Stomach (tissue), 9 donors: ENCODE data around the gene RCL1. TPM values are rescaled to one million over a fixed set of nuclear protein-coding genes. Genes with fewer than 3 reads are reported as not detected.

Experiments
- DNase-seq, 2 donors: peaks; one replicate each; pipeline versions ENCODE4 v3.0.0 to v3.0.0-alpha.2; 2013 to 2019
- H3K27ac ChIP-seq, 5 donors: fragments of 200-600 bp in 4 of 5; sonication (generic) in 4 of 5; one replicate each; pipeline ENCODE4 v1.5.1; 2013 to 2019; ENCODE audit warnings: mild to moderate bottlenecking in 1 of 5, moderate library complexity in 1 of 5
- H3K27me3 ChIP-seq, 3 donors: fragments of 200-600 bp; sonication (generic); one replicate each; pipeline ENCODE4 v1.5.1; 2017 to 2019; ENCODE audit warnings: mixed run types in 1 of 3
- H3K36me3 ChIP-seq, 4 donors: fragments of 200-600 bp; sonication (generic); 1 replicate in 3 of 4; 2 replicates in 1 of 4; pipeline ENCODE4 v1.5.1; 2016 to 2019
- H3K4me1 ChIP-seq, 4 donors: fragments of 200-600 bp; sonication (generic); one replicate each; pipeline ENCODE4 v1.5.1; 2016 to 2019
- H3K4me3 ChIP-seq, 4 donors: fragments of 200-600 bp; sonication (generic) in 3 of 4; one replicate each; pipeline ENCODE4 v1.5.1; 2016 to 2019; ENCODE audit warnings: mild to moderate bottlenecking in 1 of 4
- H3K9me3 ChIP-seq, 4 donors: fragments of 200-600 bp; sonication (generic); one replicate each; pipeline ENCODE4 v1.5.1; 2016 to 2019
- CTCF ChIP-seq, 7 experiments: fragments of 450-650 bp in 4 of 7; fragments of 200-600 bp in 3 of 7; sonication (generic) in 3 of 7; IDR thresholded peaks; one replicate each; pipeline ENCODE4 v1.5.1; 2016 to 2019; ENCODE audit warnings: antibody characterized with exemption in 7 of 7, control low read depth in 2 of 7, mild to moderate bottlenecking in 1 of 7
- EP300 ChIP-seq: sonication (generic); formaldehyde crosslinking; IDR thresholded peaks from one replicate; pipeline ENCODE4 v1.6.1; 2017; ENCODE audit warnings: antibody characterized with exemption
- POLR2A ChIP-seq, 4 donors: fragments of 450-650 bp; IDR thresholded peaks; one replicate each; pipeline ENCODE4 v1.6.1; 2016; ENCODE audit warnings: antibody characterized with exemption in 4 of 4, control low read depth in 2 of 4, mild to moderate bottlenecking in 1 of 4, moderate library complexity in 1 of 4
- POLR2AphosphoS5 ChIP-seq, 3 donors: sonication (generic); formaldehyde crosslinking; IDR thresholded peaks; one replicate each; pipeline ENCODE4 v1.6.1; 2016; ENCODE audit warnings: antibody characterized with exemption in 3 of 3
- whole genome bisulfite sequencing, 5 donors: extraction: QIAGEN DNeasy Blood & Tissue Kit in 3 of 5; methylation state at CpG; one replicate each; pipeline versions ENCODE4 v1.1.5 to v1.1.7; 2013 to 2018; 5-methylcytosine and 5-hydroxymethylcytosine counted together
- intact Hi-C: fragments of 100-400 bp; cut with DNase I; formaldehyde crosslinking; loops from one replicate; pipeline ENCODE4 v1.15.1; 2023; ENCODE audit warnings: low total_unique reads
- polyA plus RNA-seq, 3 donors: library from polyadenylated mRNA; stranded (reverse); fragments of 200-250 nt; gene quantifications; one replicate each; pipeline ENCODE4 v1.2.3, GENCODE V29; 2013
- total RNA-seq, 5 donors: library from RNA; depleted of rRNA; stranded (reverse); fragments of >200 nt; gene quantifications; one replicate each; pipeline versions ENCODE4 v1.1.0 to v1.2.3, GENCODE V29; 2014 to 2016
- donor health status: healthy with polysubstance abuse.
- donor health status: Bipolar disorder and iron deficiency.
- donor health status: healthy.

RCL1 gene
- total and polyA plus RNA-seq, 8 donors: 11.7 to 38.7 (median 14.5) TPM

GRCh38 chr9:4787876-4788275 lies 4.9 kb upstream of the RCL1 start:
- no peak for TF ChIP-seq CTCF (IDR thresholded peaks at IDR 0.05)
- no peak for TF ChIP-seq EP300
- TF ChIP-seq POLR2AphosphoS5 (IDR thresholded peaks at IDR 0.05): no peak
- no peak for TF ChIP-seq POLR2A (IDR thresholded peaks at IDR 0.05)
- Histone ChIP-seq H3K27me3 (no peaks in the 10 kb centered on the region), H3K4me1 (peaks cover 4 to 10% (median 8%) of the 10 kb centered on the region in 4 donors), H3K27ac (no peak overlapping the region), H3K9me3 (no peaks in the 10 kb centered on the region), H3K36me3 (no peaks in the 10 kb centered on the region), H3K4me3 (no peak overlapping the region)
- intact Hi-C loops: no loop called here
- DNase-seq: no peak
- 38 to 98% (median 96%) methylated on average over 1 of the region's 1 CpG for WGBS, 5 donors

DNA sequence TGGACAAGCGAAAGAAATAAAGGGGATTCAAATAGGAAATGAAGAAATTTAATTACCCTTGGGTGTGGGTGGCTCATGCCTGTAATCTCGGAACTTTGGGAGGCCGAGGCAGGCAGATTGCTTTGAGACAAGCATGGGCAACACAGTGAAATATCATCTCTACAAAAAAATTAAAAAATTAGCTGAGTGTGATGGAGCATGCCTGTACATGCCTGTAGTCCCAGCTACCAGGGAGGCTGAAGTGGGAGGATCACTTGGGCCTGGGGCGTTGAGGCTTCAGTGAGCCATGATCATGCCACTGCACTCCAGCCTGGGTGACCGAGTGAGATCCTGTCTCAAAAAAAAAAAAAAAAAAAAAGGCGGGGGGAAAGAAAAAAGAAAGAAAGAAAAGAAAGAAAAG lies 4.0 kb upstream of the RCL1 start:
- Histone ChIP-seq H3K27ac (no peak overlapping the region), H3K27me3 (no peaks in the 10 kb centered on the region), H3K9me3 (no peaks in the 10 kb centered on the region), H3K4me3 (no peak overlapping the region), H3K36me3 (no peaks in the 10 kb centered on the region), H3K4me1 (peaks cover 7 to 15% (median 12%) of the 10 kb centered on the region in 4 donors)
- no peak for DNase-seq
- 69 to 95% (median 93%) methylated on average over 5 to 6 of the region's 6 CpGs for WGBS, 5 donors
- intact Hi-C loops: no loop called here
- no peak for TF ChIP-seq EP300
- TF ChIP-seq POLR2A (IDR thresholded peaks at IDR 0.05): no peak
- no peak for TF ChIP-seq POLR2AphosphoS5 (IDR thresholded peaks at IDR 0.05)
- TF ChIP-seq CTCF (IDR thresholded peaks at IDR 0.05): no peak

DNA sequence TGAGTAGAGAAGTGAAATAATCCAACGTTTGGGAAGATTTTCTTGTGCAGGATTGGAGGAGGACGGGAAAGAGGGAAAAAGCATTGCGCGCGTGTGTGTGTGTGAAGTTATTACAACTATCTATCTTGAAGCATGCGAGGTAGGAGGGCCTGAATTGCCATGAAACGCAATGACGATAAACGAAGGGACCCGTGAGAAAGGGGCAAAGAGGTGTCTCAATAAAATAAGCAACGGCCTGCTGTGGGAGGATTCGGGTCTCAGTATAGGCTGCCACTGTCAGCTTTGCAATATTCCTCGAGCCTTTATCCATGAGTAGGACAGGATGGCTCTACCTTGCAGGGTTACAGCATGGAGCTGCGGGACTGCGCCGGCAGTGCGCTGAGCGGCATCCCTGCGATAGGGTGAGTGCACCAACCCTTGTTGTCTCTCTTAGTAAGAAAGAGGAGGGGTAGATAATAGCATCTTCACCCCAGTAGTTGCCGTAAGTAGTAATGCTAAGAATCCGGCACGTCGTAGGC lies 631 bp upstream of the RCL1 start:
- Histone ChIP-seq H3K36me3 (no peaks in the 10 kb centered on the region), H3K27ac (peak overlapping the region; percentile 2 to 88 (median 86)), H3K27me3 (no peaks in the 10 kb centered on the region), H3K9me3 (no peaks in the 10 kb centered on the region), H3K4me3 (peak overlapping the region; percentile 73 to 96 (median 84)), H3K4me1 (peaks cover 13 to 35% (median 32%) of the 10 kb centered on the region in 4 donors)
- WGBS, 5 donors: 2 to 5% (median 3%) methylated on average over 19 to 23 of the region's 23 CpGs
- TF ChIP-seq POLR2A (IDR thresholded peaks at IDR 0.05) (no peak), CTCF (IDR thresholded peaks at IDR 0.05) (no peak), POLR2AphosphoS5 (IDR thresholded peaks at IDR 0.05) (no peak), EP300 (no peak)
- intact Hi-C loops: loop anchor here (10.0 kb wide), 1 partner anchor 193 kb away; the partner anchor contains the start of gene JAK2
- DNase-seq: no peak

DNA sequence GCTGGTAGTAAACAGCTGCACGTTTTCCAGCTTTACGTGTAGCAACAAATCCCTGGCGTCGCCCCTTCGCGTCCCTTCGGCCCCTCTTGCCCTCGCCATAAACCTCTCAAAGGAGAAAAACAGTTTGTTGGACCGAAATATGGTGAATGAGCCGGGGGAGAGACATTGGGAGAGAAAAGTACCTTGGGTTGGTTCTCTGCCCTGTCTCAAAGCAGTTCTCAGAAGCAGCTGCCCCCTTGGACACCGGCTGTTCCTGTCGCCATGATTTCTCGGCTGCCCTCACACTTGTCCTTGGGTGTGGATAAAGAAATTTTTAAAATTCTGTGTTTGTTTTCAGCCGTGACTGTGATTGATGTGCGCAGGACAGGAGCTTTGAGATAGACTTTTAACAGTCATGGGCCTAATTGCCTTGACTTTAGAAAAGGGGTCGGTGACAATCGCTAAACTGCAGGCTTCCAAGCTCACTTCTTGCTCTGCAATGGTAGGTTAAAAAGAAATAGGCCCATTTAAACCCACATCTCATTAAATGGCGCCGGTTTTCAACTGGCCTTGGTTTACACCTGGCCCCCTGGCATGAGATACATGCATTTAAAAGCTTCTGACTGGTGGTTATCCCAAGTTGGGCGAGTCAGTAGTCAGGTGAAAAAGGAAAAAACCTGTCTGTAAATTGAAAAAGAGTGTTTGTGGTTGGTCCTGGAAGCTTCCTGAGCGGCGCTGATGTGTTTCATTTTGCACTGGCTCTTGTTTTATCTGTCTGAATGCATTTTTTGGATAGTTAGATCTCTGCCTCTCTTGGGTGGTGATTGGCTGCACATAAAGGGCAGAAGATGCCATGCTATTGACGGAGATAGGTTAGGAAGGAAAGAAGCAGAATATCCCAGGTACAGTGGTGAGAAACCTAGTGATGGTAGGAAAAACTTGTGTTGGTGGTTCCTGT lies 983 bp downstream of the RCL1 start:
- Histone ChIP-seq H3K4me1 (peaks cover 27 to 51% (median 46%) of the 10 kb centered on the region in 4 donors), H3K4me3 (peak overlapping the region; percentile 73 to 96 (median 84)), H3K27me3 (no peaks in the 10 kb centered on the region), H3K9me3 (no peaks in the 10 kb centered on the region), H3K27ac (peak overlapping the region; percentile 82 to 88 (median 86)), H3K36me3 (no peaks in the 10 kb centered on the region)
- DNase-seq: no peak
- 13 to 19% (median 16%) methylated on average over 23 of the region's 23 CpGs for WGBS, 5 donors
- intact Hi-C loops: loop anchor here (10.0 kb wide), 1 partner anchor 191 kb away; the partner anchor contains the start of gene JAK2
- TF ChIP-seq POLR2AphosphoS5 (IDR thresholded peaks at IDR 0.05) (no peak), EP300 (no peak), CTCF (IDR thresholded peaks at IDR 0.05) (no peak), POLR2A (IDR thresholded peaks at IDR 0.05) (no peak)
